ENCODE results near the gene MUC12. TPM values are rescaled to one million over a fixed set of nuclear protein-coding genes. Genes with fewer than 3 reads are reported as not detected.

MUC12 gene
- total RNA-seq, 4 donors from 2014 or later = 1.4 TPM; not detected in 3

- H3K36me3 ChIP-seq = no peaks in the 10 kb centered on the region
- H3K4me3 ChIP-seq = no peak overlapping the region
- in situ Hi-C loops (cut with MboI; ENCODE audit: low sequenced_read_pairs in 4 of 4) (no loop called here), intact Hi-C loops (cut with DNase I; ENCODE audit: low total_unique reads) (no loop called here)
- DNase-seq (no peak), ATAC-seq (no peak)
- no peaks in the 10 kb centered on the region for H3K9me3 ChIP-seq
- no peak for TF ChIP-seq POLR2A (IDR thresholded peaks at IDR 0.05)
- TF ChIP-seq, protein P1, sequence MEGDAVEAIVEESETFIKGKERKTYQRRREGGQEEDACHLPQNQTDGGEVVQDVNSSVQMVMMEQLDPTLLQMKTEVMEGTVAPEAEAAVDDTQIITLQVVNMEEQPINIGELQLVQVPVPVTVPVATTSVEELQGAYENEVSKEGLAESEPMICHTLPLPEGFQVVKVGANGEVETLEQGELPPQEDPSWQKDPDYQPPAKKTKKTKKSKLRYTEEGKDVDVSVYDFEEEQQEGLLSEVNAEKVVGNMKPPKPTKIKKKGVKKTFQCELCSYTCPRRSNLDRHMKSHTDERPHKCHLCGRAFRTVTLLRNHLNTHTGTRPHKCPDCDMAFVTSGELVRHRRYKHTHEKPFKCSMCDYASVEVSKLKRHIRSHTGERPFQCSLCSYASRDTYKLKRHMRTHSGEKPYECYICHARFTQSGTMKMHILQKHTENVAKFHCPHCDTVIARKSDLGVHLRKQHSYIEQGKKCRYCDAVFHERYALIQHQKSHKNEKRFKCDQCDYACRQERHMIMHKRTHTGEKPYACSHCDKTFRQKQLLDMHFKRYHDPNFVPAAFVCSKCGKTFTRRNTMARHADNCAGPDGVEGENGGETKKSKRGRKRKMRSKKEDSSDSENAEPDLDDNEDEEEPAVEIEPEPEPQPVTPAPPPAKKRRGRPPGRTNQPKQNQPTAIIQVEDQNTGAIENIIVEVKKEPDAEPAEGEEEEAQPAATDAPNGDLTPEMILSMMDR (IDR thresholded peaks at IDR 0.05 in 4 of 5, conservative IDR thresholded peaks at IDR 0.05 in 1 of 5) = no peak
- no peak overlapping the region for H3K27ac ChIP-seq
- H3K4me1 ChIP-seq = no peaks in the 10 kb centered on the region
- peaks cover 0 to 16% (median 5%) of the 10 kb centered on the region in 3 donors for H3K27me3 ChIP-seq
These were observed 11.4 kb upstream of the MUC12 start for GRCh38 chr7:100957832-100958421.

GRCh38 chr7:100959894-100960293 lies 9.5 kb upstream of the MUC12 start:
- in situ Hi-C loops (cut with MboI; ENCODE audit: low sequenced_read_pairs in 4 of 4) = no loop called here

DNA sequence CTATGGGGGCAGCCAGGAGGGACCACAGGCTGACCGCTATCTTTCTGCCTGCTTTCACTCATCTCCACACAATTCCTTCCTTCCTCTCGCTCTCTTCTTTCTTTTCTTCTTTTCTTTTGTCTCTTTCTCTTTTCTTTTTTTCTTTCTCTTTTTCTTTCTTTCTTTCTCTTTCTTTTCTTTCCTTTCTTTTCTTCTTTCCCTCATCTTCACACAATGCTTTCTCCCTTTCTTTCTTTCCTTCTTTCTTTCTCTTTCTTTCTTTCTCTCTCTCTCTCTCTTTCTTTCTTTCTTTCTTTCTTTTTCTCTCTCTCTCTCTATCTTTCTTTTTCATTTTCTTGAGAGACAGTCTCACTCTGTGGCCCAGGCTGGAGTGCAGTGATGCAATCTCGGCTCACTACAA lies 6.8 kb upstream of the MUC12 start:
- H3K4me3 ChIP-seq = no peak overlapping the region
- H3K27ac ChIP-seq = no peak overlapping the region
- intact Hi-C loops (cut with DNase I; ENCODE audit: low total_unique reads) (no loop called here), in situ Hi-C loops (cut with MboI; ENCODE audit: low sequenced_read_pairs in 4 of 4) (no loop called here)
- no peaks in the 10 kb centered on the region for H3K9me3 ChIP-seq
- H3K36me3 ChIP-seq = no peaks in the 10 kb centered on the region
- peaks cover 39 to 57% (median 47%) of the 10 kb centered on the region in 3 donors for H3K27me3 ChIP-seq
- DNase-seq (no peak), ATAC-seq (no peak)
- no peak for TF ChIP-seq POLR2A (IDR thresholded peaks at IDR 0.05)
- TF ChIP-seq, protein P1 (IDR thresholded peaks at IDR 0.05 in 4 of 5, conservative IDR thresholded peaks at IDR 0.05 in 1 of 5) = no peak
- peaks cover 5 to 8% of the 10 kb centered on the region in 2 donors for H3K4me1 ChIP-seq

More at GRCh38 chr7:100959894-100960293, 9.5 kb upstream of the MUC12 start:
- no peaks in the 10 kb centered on the region for H3K36me3 ChIP-seq
- peaks cover 14 to 30% (median 20%) of the 10 kb centered on the region in 3 donors for H3K27me3 ChIP-seq
- H3K27ac ChIP-seq = no peak overlapping the region
- no peaks in the 10 kb centered on the region for H3K9me3 ChIP-seq
- DNase-seq = no peak
- H3K4me3 ChIP-seq = no peak overlapping the region
- ATAC-seq = no peak
- TF ChIP-seq, protein P1 (IDR thresholded peaks at IDR 0.05 in 4 of 5, conservative IDR thresholded peaks at IDR 0.05 in 1 of 5) = no peak
- TF ChIP-seq POLR2A (IDR thresholded peaks at IDR 0.05) = no peak
- H3K4me1 ChIP-seq = no peaks in the 10 kb centered on the region
- intact Hi-C loops (cut with DNase I; ENCODE audit: low total_unique reads) = no loop called here

GRCh38 chr7:100963386-100963785 lies 6.0 kb upstream of the MUC12 start:
- H3K4me3 ChIP-seq = no peak overlapping the region
- peaks cover 5 to 8% of the 10 kb centered on the region in 2 donors for H3K4me1 ChIP-seq
- H3K27me3 ChIP-seq = peaks cover 42 to 63% (median 47%) of the 10 kb centered on the region in 3 donors
- H3K36me3 ChIP-seq = no peaks in the 10 kb centered on the region
- TF ChIP-seq, protein P1 (IDR thresholded peaks at IDR 0.05 in 4 of 5, conservative IDR thresholded peaks at IDR 0.05 in 1 of 5) = no peak
- no peak for TF ChIP-seq POLR2A (IDR thresholded peaks at IDR 0.05)
- intact Hi-C loops (cut with DNase I; ENCODE audit: low total_unique reads) (no loop called here), in situ Hi-C loops (cut with MboI; ENCODE audit: low sequenced_read_pairs in 4 of 4) (no loop called here)
- no peak overlapping the region for H3K27ac ChIP-seq
- no peak for ATAC-seq
- no peaks in the 10 kb centered on the region for H3K9me3 ChIP-seq
- DNase-seq = no peak

GRCh38 chr7:100963874-100964273 lies 5.5 kb upstream of the MUC12 start:
- intact Hi-C loops (cut with DNase I; ENCODE audit: low total_unique reads) = no loop called here
- ATAC-seq (no peak), DNase-seq (no peak)
- in situ Hi-C loops (cut with MboI; ENCODE audit: low sequenced_read_pairs in 4 of 4) = no loop called here
- TF ChIP-seq, protein P1 (IDR thresholded peaks at IDR 0.05 in 4 of 5, conservative IDR thresholded peaks at IDR 0.05 in 1 of 5) = no peak
- no peak for TF ChIP-seq POLR2A (IDR thresholded peaks at IDR 0.05)
- no peaks in the 10 kb centered on the region for H3K36me3 ChIP-seq
- H3K9me3 ChIP-seq = no peaks in the 10 kb centered on the region
- H3K27ac ChIP-seq = no peak overlapping the region
- H3K4me1 ChIP-seq = peaks cover 5 to 8% of the 10 kb centered on the region in 2 donors
- H3K4me3 ChIP-seq = no peak overlapping the region
- H3K27me3 ChIP-seq = peaks cover 42 to 67% (median 47%) of the 10 kb centered on the region in 3 donors

Measured in gastrocnemius medialis (tissue), 4 donors.